Neural progenitor cell (in vitro differentiated cells): Measurements from ENCODE around the gene NAA25.

ENCODE experiments used
- EZH2 ChIP-seq: fragments of 200-600 bp; sonication (generic); IDR thresholded peaks from 2 replicates; pipeline ENCODE4 v1.6.1; 2017; ENCODE audit warnings: antibody characterized with exemption, mild to moderate bottlenecking, moderate library complexity
- TF ChIP-seq, protein P1 (sequence below): fragments of 200-600 bp; sonication (generic); IDR thresholded peaks from 2 replicates; pipeline ENCODE4 v1.5.1; 2017; ENCODE audit warnings: antibody characterized with exemption, mild to moderate bottlenecking

- no peak for TF ChIP-seq EZH2
- TF ChIP-seq, protein P1, sequence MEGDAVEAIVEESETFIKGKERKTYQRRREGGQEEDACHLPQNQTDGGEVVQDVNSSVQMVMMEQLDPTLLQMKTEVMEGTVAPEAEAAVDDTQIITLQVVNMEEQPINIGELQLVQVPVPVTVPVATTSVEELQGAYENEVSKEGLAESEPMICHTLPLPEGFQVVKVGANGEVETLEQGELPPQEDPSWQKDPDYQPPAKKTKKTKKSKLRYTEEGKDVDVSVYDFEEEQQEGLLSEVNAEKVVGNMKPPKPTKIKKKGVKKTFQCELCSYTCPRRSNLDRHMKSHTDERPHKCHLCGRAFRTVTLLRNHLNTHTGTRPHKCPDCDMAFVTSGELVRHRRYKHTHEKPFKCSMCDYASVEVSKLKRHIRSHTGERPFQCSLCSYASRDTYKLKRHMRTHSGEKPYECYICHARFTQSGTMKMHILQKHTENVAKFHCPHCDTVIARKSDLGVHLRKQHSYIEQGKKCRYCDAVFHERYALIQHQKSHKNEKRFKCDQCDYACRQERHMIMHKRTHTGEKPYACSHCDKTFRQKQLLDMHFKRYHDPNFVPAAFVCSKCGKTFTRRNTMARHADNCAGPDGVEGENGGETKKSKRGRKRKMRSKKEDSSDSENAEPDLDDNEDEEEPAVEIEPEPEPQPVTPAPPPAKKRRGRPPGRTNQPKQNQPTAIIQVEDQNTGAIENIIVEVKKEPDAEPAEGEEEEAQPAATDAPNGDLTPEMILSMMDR = no peak
Measured at GRCh38 chr12:111993292-111994150, 115.1 kb downstream of the NAA25 start.
